H9 (cell line): ENCODE measurements around the gene FAM193B. TPM values are rescaled to one million over a fixed set of nuclear protein-coding genes. Genes with fewer than 3 reads are reported as not detected.

Experiments
- DNase-seq: peaks from one replicate; pipeline ENCODE4 v3.0.0-alpha.2; 2017
- H2AFZ ChIP-seq: one replicate; pipeline ENCODE4 v1.6.1; 2013; ENCODE audit warnings: mild to moderate bottlenecking, low read length, control low read depth, moderate library complexity
- H2AK5ac ChIP-seq: 2 replicates; pipeline ENCODE4 v1.6.1; 2013; ENCODE audit warnings: low read length, control low read depth, mixed read lengths; ENCODE audit not compliant: insufficient read length
- H2BK120ac ChIP-seq: one replicate; pipeline ENCODE4 v1.6.1; 2013; ENCODE audit warnings: low read depth, mild to moderate bottlenecking, low read length, control low read depth, inconsistent platforms; ENCODE audit not compliant: poor library complexity, severe bottlenecking
- H2BK12ac ChIP-seq: 2 replicates; pipeline ENCODE4 v1.6.1; 2013; ENCODE audit warnings: low read length, control low read depth, mixed read lengths, low read depth; ENCODE audit not compliant: insufficient read length
- H2BK15ac ChIP-seq: 2 replicates; pipeline ENCODE4 v1.6.1; 2013; ENCODE audit warnings: low read depth, low read length, control low read depth
- H2BK20ac ChIP-seq: one replicate; pipeline ENCODE4 v1.6.1; 2013; ENCODE audit warnings: low read depth, mild to moderate bottlenecking, low read length, control low read depth, inconsistent platforms; ENCODE audit not compliant: poor library complexity, severe bottlenecking
- H2BK5ac ChIP-seq: 2 replicates; pipeline ENCODE4 v1.6.1; 2013; ENCODE audit warnings: low read length, control low read depth, mixed read lengths; ENCODE audit not compliant: insufficient read length
- H3K14ac ChIP-seq: 2 replicates; pipeline ENCODE4 v1.6.1; 2013; ENCODE audit warnings: low read length, control low read depth; ENCODE audit not compliant: insufficient read depth
- H3K18ac ChIP-seq: 2 replicates; pipeline ENCODE4 v1.6.1; 2013; ENCODE audit warnings: low read depth, mild to moderate bottlenecking, mixed read lengths, low read length, control low read depth; ENCODE audit not compliant: insufficient read length
- H3K23ac ChIP-seq: 2 replicates; pipeline ENCODE4 v1.6.1; 2013; ENCODE audit warnings: low read length, control low read depth, mixed read lengths, low read depth; ENCODE audit not compliant: insufficient read length
- H3K23me2 ChIP-seq: 2 replicates; pipeline ENCODE4 v1.6.1; 2013; ENCODE audit warnings: low read depth, mild to moderate bottlenecking, mixed read lengths, low read length, control low read depth; ENCODE audit not compliant: insufficient read length, poor library complexity, severe bottlenecking
- H3K27ac ChIP-seq: 2 replicates; pipeline ENCODE4 v1.5.1; 2013; ENCODE audit warnings: low read length, control low read depth, mixed read lengths, low read depth; ENCODE audit not compliant: insufficient read length
- H3K27me3 ChIP-seq: 2 replicates; pipeline ENCODE4 v1.6.1; 2013; ENCODE audit warnings: low read length, control low read depth, inconsistent platforms; ENCODE audit not compliant: insufficient read depth
- H3K4ac ChIP-seq: 2 replicates; pipeline ENCODE4 v1.6.1; 2013; ENCODE audit warnings: low read depth, mild to moderate bottlenecking, control low read depth, inconsistent platforms, low read length, moderate library complexity
- H3K4me1 ChIP-seq: 2 replicates; pipeline ENCODE4 v1.6.1; 2013; ENCODE audit warnings: low read length, control low read depth, inconsistent platforms; ENCODE audit not compliant: insufficient read depth
- H3K4me2 ChIP-seq: 2 replicates; pipeline ENCODE4 v1.6.1; 2013; ENCODE audit warnings: low read length, control low read depth, mixed read lengths; ENCODE audit not compliant: insufficient read length, insufficient read depth
- H3K56ac ChIP-seq: 2 replicates; pipeline ENCODE4 v1.6.1; 2013; ENCODE audit warnings: low read depth, mild to moderate bottlenecking, mixed read lengths, low read length, control low read depth; ENCODE audit not compliant: insufficient read length
- H3K79me1 ChIP-seq: 2 replicates; pipeline ENCODE4 v1.6.1; 2013; ENCODE audit warnings: low read depth, mild to moderate bottlenecking, moderate library complexity, low read length, control low read depth, inconsistent platforms; ENCODE audit not compliant: insufficient read depth, poor library complexity, severe bottlenecking
- H3K79me2 ChIP-seq: 2 replicates; pipeline ENCODE4 v1.6.1; 2013; ENCODE audit warnings: low read length, control low read depth, inconsistent platforms; ENCODE audit not compliant: insufficient read depth
- H3K9ac ChIP-seq: 2 replicates; pipeline ENCODE4 v1.6.1; 2013; ENCODE audit warnings: low read length, control low read depth, mixed read lengths; ENCODE audit not compliant: insufficient read length; ENCODE audit errors: extremely low read depth
- H3K9me3 ChIP-seq: one replicate; pipeline ENCODE4 v1.6.1; 2013; ENCODE audit warnings: low read depth, low read length, inconsistent platforms; ENCODE audit not compliant: control insufficient read depth
- H3T11ph ChIP-seq: one replicate; pipeline ENCODE4 v1.6.1; 2013; ENCODE audit warnings: mild to moderate bottlenecking, low read length, control low read depth, inconsistent platforms
- H4K20me1 ChIP-seq: one replicate; pipeline ENCODE4 v1.6.1; 2013; ENCODE audit not compliant: control insufficient read depth, insufficient read length, insufficient read depth
- H4K5ac ChIP-seq: 2 replicates; pipeline ENCODE4 v1.6.1; 2013; ENCODE audit warnings: low read depth, mild to moderate bottlenecking, mixed read lengths, low read length, control low read depth; ENCODE audit not compliant: insufficient read length
- H4K8ac ChIP-seq: replicated peaks from 2 replicates; pipeline ENCODE4 v1.6.1; 2013; ENCODE audit warnings: low read length, control low read depth, mixed read lengths, low read depth; ENCODE audit not compliant: insufficient read length
- H4K91ac ChIP-seq: 2 replicates; pipeline ENCODE4 v1.6.1; 2013; ENCODE audit warnings: low read depth, mild to moderate bottlenecking, moderate library complexity, mixed read lengths, low read length, control low read depth; ENCODE audit not compliant: insufficient read length
- H3K27ac Mint-ChIP-seq, 3 experiments: 2 replicates in 2 of 3; 3 replicates in 1 of 3; pipeline ENCODE4 v1.8.0; 2020 to 2021; ENCODE audit warnings: mixed read lengths in 3 of 3, mild to moderate bottlenecking in 1 of 3, moderate library complexity in 1 of 3
- H3K27me3 Mint-ChIP-seq: 2 replicates; pipeline ENCODE4 v1.8.0; 2021; ENCODE audit warnings: low read depth, mild to moderate bottlenecking, moderate library complexity, mixed read lengths
- H3K36me3 Mint-ChIP-seq, 3 experiments: 2 replicates in 2 of 3; 3 replicates in 1 of 3; pipeline ENCODE4 v1.8.0; 2020 to 2021; ENCODE audit warnings: low read depth in 3 of 3, mixed read lengths in 3 of 3; ENCODE audit not compliant: insufficient read depth in 1 of 3
- H3K4me1 Mint-ChIP-seq, 2 experiments: 2 replicates each; pipeline ENCODE4 v1.8.0; 2020; ENCODE audit warnings: mixed read lengths in 2 of 2
- H3K4me3 Mint-ChIP-seq, 2 experiments: 2 replicates in 1 of 2; 3 replicates in 1 of 2; pipeline ENCODE4 v1.8.0; 2020 to 2021; ENCODE audit warnings: mild to moderate bottlenecking in 2 of 2, mixed read lengths in 2 of 2, moderate library complexity in 1 of 2
- H3K9me3 Mint-ChIP-seq, 2 experiments: 2 replicates in 1 of 2; 3 replicates in 1 of 2; pipeline ENCODE4 v1.8.0; 2020; ENCODE audit warnings: mild to moderate bottlenecking in 2 of 2, mixed read lengths in 2 of 2, moderate library complexity in 1 of 2
- CTCF ChIP-seq: fragments of 200-600 bp; sonication (generic); conservative IDR thresholded peaks from 3 replicates; pipeline ENCODE4 v1.8.0; 2021; ENCODE audit warnings: antibody characterized with exemption, mild to moderate bottlenecking
- WGBS: extraction: QIAGEN DNeasy Blood & Tissue Kit; methylation state at CpG from one replicate; pipeline ENCODE4 v1.1.7; 2013; ENCODE audit warnings: missing lambda C conversion rate, low lambda C conversion rate, mixed read lengths; ENCODE audit not compliant: insufficient read length; ENCODE audit errors: extremely low coverage; 5-methylcytosine and 5-hydroxymethylcytosine counted together
- total RNA-seq: library from RNA; stranded (reverse); gene quantifications from 2 replicates; pipeline ENCODE4 v1.2.1, GENCODE V29; 2021

FAM193B gene
- total RNA-seq, 1 experiment from 2014 or later = 71.5 TPM

DNA sequence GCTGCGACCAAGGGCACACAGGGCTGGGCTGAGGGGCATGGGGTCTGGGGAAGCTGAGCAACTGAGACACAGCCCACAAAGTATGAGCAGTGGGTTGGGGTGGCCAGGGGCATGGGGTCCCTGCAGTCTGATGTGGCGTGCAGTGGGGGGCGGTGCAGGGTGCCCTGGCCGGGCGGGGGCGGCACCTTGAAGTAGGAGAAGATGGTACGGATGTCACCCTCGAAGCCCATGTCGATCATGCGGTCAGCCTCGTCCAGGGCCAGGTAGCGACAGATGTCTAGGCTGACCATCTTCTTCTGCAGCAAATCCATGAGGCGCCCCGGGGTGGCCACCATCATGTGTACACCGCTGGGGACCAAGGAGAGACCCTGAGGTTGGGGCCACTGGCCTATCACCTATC is 40.9 kb downstream of the FAM193B start:
- H2AK5ac ChIP-seq = no peak overlapping the region
- no peak overlapping the region for H3K9ac ChIP-seq
- no peak overlapping the region for H2BK5ac ChIP-seq
- no CpG with 5 or more reads among the region's 15 CpGs for WGBS
- no peaks in the 10 kb centered on the region for H4K20me1 ChIP-seq
- no peak overlapping the region for H4K91ac ChIP-seq
- no peak overlapping the region for H4K5ac ChIP-seq
- no peak overlapping the region for H3K27ac ChIP-seq
- peaks cover 5% of the 10 kb centered on the region; the same call in 1 of the 2 replicates for H3K79me2 ChIP-seq
- H3K36me3 Mint-ChIP-seq = peaks cover 44 to 71% (median 57%) of the 10 kb centered on the region in 3 experiments
- peaks cover 6% of the 10 kb centered on the region for H3K79me1 ChIP-seq
- H2AFZ ChIP-seq = no peak overlapping the region
- H2BK15ac ChIP-seq = no peak overlapping the region
- no peak overlapping the region for H3K18ac ChIP-seq
- H2BK120ac ChIP-seq = no peak overlapping the region
- H3K56ac ChIP-seq = no peak overlapping the region
- peaks cover 29 to 38% of the 10 kb centered on the region in 2 experiments for H3K4me1 Mint-ChIP-seq
- no peak overlapping the region for H3K4me3 Mint-ChIP-seq
- H3K23me2 ChIP-seq = peaks cover 4% of the 10 kb centered on the region
- no peak overlapping the region for H2BK12ac ChIP-seq
- H4K8ac ChIP-seq = no peak overlapping the region
- no peak for TF ChIP-seq CTCF
- H3K9me3 ChIP-seq = no peaks in the 10 kb centered on the region
- H3K4ac ChIP-seq = no peak overlapping the region
- H3K4me1 ChIP-seq = no peaks in the 10 kb centered on the region; the same call in 1 of the 2 replicates
- H3K27ac Mint-ChIP-seq = no peak overlapping the region
- DNase-seq = no peak
- no peak overlapping the region for H3K4me2 ChIP-seq
- H2BK20ac ChIP-seq = no peak overlapping the region
- 0 out of 5 replicates have a peak, but pooled peaks cover 0 to 3% of the 10 kb centered on the region in 2 experiments for H3K9me3 Mint-ChIP-seq
- no peak overlapping the region for H3T11ph ChIP-seq
- H3K27me3 ChIP-seq = no peaks in the 10 kb centered on the region
- peaks cover 3% of the 10 kb centered on the region; the same call in 1 of the 2 replicates for H3K27me3 Mint-ChIP-seq
- no peak overlapping the region for H3K23ac ChIP-seq
- H3K14ac ChIP-seq = no peak overlapping the region
